NCI-H510A treated with DMSO at 0.1 percent for 48 hours (cell line): Measurements from ENCODE around the gene C2orf74.
"Not testable (repeated sequence)": the region's sequence is repeated elsewhere in the genome, so short reads cannot be mapped to it uniquely, and the experiment has no call there.

ENCODE experiments used
- DNase-seq: peaks from one replicate; lab custom pipeline; 2025; lab: John Stamatoyannopoulos, UW

The C2orf74 gene

DNA sequence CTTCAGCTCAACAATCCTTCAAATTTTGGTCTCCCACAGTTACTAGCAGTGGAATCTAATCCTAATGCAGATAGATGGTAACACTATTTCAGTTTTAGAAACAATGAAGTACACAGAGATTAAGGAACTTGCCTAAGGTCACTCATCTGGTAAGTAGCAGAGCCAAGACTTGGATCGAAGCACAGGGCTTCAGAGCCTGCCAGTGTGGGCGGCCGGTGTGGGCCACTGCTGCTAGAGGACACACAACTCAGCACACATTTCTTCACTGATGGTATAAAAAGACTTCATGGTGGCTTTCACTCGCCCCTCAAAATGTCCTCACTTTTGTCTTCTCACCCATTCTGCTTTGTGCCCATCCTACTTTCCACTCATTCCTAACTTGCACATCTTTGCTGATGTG, 11.1 kb downstream of the C2orf74 start:
- DNase-seq, result no peak

DNA sequence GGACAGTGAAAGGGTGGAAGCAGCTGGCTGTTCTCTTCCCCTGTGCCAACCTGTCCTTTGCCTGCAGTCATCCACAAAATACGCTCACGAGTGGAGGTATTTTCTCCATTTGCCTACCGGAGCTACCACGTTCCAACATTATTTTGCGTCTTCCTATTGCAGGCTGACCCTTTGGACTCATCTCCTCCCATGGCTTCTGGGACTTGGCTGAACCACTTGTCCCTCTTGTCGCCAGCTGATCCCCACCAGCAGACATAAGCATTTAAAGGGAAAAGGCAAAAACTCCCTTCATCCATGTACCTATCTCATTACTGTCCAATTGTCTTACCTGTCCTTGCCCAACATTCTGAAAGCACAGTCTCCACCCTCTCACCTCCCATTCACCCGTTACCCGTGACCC, 13.0 kb downstream of the C2orf74 start:
- no peak for DNase-seq

DNA sequence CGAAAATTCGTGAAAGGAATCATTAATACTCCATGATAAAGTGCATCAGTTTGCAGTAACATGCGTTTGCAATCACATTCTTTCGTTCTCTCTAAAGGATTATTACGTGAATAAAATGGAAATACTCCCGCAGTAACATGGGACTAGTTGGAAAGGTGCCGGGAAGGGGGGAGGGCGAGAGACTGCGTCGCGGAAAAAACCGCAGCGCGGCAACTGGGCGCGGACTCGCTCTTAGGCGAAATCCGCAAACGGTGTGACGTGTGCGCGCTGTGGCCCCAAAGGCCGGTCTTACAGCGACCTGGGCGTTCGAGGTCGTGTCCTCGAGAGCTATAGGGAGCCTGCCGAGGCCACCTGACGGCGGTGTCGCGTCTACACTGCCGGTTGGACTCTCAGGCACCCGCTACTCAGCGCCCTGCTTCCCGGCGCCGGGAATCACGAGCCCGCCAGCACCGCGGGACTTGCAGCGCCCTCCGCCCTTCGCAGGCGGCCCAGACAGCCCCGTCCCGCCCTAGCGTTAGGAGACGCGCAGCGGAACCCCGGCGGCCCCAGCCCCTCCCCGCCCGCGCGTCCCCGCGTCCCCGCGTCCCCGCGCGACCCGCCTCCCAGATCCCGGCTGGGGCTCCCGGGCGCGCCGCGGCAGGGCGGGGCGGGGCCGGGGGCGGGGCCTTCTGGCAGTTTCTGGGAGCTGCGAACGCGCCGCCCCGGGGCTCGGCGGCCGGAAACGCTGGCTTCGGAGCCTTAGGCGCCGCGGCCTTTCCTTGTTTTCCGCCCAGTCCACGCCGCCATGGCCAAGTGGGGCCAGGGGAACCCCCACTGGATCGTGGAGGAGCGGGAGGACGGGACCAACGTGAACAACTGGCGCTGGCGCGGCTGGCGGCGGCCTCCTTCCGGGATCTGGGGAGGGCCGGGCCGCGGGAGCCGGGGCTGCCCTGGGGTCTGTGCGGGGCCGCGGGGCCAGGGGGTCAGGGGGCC, 15.1 kb downstream of the C2orf74 start:
- DNase-seq, result peak; percentile 77

DNA sequence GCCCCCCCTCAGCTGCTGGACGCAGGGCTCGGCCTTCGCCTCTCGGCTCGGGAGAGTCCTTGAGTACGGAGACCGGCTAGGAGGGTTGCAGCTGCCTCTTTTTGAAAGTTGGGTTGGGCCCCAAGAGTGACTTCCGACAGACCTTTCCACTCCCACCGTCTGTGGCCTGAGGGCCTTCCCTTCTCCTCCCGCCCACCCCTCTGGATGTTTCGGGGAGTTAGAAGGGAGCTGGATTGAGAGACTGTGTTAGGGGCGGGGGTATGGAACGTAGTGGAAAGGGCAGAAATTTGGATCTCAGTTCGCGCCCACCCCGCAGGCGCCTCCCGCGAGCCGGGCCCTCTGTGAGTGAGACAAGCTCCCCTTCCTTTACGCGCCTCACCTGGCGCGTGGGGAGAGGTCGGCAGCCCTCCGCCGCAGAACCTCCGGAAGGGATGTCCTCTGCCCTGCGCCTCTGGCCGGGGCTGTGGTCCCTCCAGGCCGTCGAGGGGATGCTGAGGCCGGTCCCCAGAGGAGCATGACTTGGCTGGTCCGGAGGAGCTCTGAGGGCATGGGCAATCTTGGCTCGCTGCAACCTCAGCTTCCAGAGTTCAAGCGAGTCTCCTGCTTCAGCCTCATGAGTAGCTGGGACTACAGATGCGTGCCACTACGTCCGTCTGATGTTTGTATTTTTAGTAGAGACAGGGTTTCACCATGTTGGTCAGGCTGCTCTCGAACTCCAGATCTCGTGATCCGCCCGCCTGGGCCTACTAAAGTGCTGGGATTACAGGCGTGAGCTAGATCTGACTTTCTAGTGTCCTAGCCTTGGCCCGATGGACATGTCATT, 15.9 kb downstream of the C2orf74 start:
- DNase-seq, result peak; percentile 42

DNA sequence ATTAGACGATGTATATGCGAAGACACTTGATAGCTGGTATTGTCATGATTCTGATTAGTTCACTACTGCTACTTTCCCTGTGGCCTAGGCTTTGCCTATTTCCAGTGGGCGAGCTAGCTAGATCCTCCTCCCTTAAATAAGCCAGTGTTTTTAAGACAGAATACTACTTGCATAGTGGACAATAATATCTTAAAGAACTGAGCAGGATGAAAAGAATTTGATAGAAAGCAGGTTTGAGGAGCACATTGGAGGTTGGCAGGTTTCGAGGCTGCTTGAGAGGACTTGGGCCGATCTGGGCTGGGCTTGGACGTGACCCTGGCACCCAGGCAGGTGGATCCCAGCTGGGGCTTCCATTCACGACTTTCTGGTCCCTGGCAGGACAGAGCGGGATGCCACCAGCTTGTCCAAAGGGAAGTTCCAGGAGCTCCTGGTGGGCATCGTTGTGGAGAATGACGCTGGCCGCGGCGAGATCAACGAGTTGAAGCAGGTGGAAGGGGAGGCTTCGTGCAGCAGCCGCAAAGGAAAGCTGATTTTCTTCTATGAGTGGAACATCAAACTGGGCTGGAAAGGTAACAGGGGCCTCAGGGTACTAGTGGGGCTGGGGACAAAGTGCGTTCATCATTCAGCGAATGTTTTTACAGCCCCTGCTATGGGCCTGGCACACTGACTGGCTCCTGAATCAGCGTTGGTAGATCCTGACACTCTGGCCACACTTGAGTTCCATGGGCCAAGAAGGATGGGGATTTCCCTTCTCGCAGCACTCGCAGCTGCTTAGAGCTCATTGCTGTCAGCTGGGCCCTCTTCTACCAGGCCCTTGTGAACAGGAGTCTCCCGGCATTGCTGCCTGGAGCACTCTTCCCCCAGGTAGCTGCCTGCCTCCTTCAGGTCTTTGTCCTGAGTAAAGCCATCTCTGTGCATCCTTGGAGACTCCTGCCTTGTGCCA, 16.9 kb downstream of the C2orf74 start:
- peak; percentile 29 for DNase-seq

DNA sequence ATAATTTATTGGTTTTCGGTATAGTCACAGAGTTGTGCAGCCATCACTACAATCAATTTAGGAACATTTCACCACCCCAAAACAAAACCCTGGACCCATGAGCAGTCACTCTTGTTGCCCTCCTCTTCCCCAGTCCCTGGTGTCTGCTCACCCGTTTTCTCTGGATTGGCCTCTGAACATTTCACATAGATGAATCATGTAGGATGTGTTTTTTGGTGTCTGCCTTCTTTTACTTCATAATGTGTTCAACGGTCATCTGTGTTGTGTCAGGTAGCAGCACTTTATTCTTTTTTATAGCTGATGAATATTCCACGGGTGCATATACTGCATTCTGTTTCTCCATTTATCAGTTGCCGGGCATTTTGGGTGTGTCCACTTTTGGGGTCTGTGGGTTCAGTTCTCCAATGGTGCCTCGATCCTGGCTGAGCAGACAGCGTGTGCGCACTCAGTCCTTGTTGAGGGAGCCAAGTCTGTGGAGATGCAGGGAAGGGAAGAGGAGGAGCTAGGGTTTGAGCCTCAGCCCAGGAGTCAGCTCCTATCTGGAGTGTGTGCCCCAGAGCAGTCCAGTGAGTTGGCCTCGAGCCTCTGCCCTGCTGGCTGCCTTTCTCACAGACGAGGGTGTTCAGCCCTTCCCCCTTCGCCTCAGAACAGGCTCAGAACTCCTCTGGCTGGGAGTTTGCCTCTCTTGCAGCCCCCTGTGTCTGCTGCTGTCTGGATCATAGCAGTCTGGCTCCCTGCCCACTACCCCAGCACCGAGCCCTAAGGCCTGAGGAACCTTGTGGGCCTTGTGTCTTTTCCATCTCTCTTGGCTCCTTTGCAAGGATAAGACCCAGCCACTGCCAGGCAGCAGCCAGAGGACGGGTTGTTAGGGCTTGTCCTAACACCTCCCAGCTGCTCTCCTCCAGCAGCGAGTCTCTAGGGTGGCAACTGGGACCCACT, 18.0 kb downstream of the C2orf74 start:
- DNase-seq, result no peak

DNA sequence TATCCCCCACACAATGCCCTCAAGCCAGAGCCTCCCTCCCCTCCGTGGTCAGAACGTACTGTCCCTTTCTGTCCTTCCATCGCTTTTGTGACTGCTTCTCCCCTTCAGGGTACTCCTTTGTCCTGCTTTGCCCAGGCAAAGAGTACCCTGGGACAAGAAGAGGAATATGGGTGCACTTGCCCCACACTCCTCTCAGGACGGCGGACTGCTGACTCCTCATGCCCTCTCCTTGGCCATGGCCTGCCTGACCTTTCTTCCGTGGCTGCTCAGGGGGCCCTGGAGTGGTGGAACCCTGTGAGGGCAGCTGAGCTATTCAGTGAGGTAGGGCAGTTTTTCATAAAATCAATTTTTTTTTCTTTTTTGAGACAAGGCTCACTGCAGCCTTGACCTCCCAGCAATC, 18.7 kb downstream of the C2orf74 start:
- no peak for DNase-seq

DNA sequence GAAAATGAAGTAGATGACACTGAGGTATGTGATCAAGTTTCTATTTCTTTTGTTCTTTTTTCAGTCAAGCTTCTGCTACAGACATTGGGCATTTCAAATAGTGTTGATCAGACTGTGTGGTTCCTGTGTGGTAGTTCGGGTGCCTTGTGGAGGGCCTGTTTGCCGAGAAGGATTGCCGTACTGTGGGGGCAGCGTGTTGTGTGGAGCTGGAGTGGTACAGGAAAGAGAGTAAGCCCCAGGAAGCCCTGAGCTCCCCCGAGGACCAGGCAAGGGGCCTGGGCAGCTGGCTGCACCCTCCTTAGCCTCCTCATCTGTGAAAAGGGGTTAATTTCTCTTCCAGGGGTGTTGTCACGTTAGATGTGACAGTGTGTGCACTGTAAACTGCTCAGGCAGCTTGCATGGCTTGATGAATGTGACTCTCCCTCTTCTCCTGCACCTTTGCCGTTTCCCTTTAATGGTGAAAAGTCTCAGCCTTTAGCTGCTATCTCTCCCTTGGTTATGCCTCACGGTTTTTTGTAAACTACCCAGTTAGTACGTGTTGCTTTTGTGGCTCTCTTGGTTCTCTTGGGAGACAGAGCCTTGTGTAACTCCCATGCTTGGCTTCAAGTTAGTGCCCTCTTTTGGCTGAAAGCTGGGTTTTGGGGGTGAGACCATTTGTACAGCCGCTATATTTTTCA, 19.5 kb downstream of the C2orf74 start:
- no peak for DNase-seq

DNA sequence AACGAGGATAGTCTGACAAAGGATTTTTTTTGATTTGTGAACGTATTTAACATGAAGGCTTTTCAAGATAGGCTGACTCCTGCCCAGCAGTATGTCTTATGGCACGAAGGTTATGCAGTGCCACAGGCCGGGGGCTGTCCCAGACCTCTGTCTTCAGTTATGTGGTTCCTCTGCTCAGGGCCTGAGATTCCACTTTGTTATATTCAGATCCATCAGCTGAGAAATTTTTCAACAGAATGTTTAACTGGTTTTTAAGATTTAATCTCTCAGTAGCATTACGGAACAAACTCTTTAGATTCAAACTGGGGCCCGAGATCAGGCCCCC, 20.0 kb downstream of the C2orf74 start:
- no peak for DNase-seq

DNA sequence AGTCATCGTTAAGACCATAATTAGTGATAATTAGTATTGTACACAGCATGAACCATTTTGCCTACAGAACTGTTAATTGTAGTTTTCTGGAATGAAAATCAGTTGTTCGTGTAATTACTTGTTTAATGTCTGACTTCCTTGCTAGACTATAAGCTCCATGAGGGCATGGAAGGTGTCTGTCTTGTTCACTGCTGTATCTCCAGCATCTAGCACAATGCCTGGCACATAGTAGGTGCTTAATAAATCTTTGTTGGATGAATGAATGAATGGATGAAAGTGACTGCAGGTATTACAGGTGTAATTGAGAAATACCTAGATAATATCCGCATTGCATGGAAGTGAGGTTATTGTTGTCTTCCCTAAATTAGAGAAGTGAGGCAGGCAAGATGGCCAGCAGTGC, 21.8 kb downstream of the C2orf74 start:
- no peak for DNase-seq

DNA sequence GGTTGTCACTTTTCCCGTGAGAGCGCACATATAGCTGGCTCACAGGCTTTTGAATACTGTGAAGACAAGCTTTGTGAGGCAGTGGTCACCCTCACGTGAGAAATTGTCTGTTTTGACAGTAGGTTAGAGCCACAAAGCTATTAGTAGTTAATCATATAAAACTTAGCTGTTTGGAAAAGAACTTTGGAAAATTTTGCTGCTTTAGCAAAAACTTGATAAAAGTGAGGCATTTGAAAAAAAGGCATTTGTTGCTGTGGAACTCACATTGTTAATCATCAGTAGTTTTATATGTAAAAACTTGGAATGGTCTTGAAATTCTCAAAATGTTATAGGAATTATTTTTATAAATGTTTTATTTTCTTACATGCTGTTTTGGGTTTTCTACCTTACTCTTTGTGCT, 22.3 kb downstream of the C2orf74 start:
- DNase-seq, result no peak

DNA sequence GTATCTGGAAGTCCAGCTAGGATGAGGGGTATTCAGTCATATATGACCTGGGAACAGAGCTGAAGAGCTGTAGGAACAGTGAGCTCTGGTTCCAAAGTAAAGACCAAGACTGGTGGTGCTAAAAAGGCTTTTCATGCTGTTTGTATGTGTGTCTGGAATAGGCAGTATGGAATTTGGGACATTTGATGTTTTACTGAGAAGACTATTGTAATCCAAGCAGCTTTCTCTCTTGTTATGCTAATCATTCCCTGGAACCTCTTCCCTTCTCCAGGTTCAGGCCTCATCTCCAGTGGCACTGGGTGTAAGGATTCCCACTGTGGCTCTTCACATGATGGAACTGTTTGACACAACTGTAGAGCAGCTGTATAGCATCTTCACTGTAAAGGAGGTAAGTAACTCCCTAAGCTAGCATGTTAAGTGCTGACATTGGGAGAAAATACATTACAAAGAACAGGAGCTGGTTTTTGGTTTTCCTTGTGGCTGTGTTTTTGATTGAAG, 23.3 kb downstream of the C2orf74 start:
- no peak for DNase-seq

DNA sequence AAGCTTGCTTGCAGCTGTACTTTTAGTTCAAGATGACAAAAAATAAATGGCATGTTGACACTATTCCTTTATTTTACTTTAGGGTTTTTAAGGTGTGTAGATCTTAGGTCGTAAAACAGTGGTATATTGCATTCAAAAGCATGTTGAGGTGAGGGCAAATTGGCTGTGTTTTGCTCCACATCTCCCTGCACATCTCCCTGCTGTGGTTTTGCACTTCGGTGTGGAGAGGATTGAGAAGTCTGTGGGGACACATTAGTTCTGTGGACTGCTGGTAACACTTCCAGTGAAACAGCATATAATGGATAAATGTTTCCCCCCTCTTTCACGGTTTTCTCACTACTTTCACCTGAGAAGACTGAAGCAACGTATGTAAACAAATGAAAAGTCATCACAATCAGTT, 25.1 kb downstream of the C2orf74 start:
- no peak for DNase-seq

DNA sequence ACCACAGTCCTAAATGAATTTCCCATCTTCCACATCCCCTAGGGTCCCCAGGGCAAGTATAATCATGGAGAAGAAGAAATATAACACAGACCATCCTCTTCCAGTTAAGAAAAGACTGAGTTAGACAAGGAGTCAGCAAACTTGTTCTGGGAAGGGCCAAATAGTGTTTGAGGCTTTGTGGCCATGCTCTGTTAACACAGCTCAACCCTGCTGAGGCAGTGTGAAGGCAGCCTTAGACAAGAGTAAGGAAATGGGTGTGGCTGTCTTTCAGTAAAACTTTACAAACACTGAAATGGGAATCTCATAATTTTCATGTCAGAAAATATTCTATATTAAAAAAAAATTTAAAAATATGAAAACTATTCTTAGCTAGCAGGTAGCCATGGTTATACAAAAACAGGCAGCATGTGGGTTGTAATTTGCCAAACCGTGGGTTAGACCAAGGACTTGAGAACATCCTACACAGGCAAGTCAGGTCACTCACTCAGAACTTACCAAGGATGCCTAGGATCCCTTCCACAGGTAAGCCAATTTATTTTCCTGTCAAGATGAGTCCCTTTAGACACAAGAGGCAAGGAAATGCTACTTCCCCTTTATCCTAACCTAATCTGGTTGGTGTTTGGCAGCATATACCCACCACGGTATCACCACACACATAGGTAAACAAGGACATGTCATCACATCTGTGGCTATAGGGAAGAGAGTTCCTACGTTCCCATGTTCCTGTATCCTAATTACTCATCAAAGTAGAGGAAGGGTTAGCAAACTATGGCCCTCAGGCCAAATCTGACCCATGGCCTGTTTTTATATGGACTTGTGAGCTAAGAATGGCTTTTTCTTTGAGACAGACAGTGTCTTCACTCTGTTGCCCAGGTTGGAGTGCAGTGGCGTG, 31.9 kb downstream of the C2orf74 start:
- no peak for DNase-seq

DNA sequence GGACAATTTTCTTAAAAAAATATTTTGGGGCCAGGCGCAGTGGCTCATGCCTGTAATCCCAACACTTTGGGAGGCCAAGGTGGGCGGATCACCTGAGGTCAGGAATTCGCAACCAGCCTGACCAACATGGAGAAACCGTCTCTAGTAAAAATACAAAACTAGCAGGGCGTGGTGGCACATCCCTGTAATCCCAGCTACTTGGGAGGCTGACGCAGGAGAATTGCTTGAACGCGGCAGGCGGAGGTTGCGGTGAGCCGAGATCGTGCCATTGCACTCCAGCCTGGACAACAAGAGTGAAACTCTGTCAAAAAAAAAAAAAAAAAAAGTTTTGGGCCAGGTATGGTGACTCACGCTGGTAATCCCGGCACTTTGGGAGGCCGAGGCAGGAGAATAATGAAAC, 32.7 kb downstream of the C2orf74 start:
- not testable (repeated sequence) for DNase-seq

DNA sequence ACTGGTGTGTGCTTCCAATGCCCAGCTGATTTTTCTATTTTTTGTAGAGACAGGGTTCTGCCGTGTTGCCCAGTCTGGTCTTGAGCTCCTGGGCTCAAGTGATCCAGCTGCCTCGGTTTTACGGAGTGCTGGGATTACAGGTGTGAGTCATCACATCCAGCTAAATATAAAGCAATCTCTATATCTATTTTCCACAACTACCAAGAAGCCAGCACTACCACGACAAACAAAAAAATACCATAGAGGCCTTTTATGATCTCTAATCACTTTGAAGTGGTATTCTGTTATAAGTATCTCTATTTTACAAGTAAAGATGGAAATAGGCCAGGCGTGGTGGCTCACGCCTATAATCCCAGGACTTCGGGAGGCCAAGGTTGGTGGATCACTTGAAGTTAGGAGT, 34.7 kb downstream of the C2orf74 start:
- DNase-seq, result no peak

DNA sequence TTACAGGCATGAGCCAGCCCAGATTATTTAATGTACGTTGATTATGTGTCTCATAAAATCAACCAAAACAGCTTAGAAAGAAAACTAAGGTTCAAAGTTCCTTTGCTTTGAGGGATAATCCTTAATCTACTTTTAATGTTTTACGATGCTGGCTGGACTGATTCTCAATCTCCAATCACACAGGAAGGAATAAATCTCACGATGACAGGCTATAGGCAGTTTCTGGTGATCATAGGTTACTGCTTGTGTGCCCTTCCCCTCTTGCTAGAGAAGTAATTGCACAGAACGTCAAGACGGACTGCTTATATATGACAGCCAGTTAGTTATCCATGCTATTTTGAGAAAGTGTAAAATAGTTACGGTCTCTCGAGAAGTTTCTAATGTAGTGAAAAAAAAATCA, 43.1 kb downstream of the C2orf74 start:
- DNase-seq, result no peak

DNA sequence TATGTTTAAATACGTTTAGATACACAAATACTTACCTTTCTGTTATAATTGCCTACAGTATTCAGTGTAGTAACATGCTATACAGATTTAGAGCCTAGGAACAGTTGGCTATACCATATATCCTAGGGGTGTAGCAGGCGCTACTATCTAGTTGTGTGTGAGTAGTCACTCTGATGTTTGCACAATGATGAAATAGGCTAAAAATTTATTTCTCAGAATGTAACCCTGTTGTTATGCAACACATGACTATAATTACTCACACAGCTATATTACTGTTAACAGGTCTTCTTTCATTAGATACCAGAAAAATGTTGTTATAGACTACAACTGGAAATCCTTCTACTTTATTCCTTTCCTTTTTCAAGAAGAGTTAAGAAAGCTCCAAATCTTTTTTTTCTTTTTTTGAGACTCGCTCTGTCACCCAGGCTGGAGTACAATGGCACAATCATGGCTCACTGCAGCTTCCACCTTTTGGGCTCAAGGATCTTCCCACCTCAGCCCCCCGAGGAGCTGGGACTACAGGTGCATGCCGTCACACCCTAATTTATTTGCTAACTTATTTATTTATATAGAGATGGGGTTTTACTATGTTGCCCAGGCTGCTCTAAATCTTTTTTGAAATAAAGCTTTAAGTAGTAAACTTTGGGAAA, 48.5 kb downstream of the C2orf74 start:
- no peak for DNase-seq

DNA sequence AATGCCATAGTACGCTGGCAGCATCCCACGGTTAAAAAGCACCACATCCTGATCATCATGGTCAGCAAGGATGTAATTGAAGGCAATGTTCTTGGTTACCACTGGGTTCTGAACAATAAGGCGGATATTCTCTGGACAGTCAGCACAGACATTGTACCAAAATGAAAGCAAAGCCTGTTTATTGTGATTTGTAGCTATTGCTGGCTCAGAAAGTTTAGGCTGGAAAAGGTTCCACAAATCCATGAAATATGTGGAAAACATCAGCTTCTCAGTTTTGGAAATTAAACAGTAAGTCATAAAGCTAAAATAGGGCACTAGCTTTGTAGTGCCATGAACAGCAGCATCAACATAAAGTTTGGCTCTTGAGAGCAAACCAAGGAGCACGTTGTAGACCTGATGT, 52.2 kb downstream of the C2orf74 start:
- DNase-seq, result no peak
